HL-60 (cell line): ENCODE results near the gene DLX1.

Experiments
- DNase-seq, 2 experiments: peaks; one replicate each; pipeline ENCODE4 v3.0.0-alpha.2; 2010 to 2020; ENCODE audit warnings: low read depth in 1 of 2, low spot score in 1 of 2
- H3K27ac ChIP-seq: fragments of 250-450 bp; sonication (Bioruptor Pico); replicated peaks from 2 replicates; pipeline ENCODE4 v1.5.1; 2020; ENCODE audit warnings: mild to moderate bottlenecking, moderate library complexity
- H3K27me3 ChIP-seq: fragments of 250-450 bp; sonication (Bioruptor Pico); 2 replicates; pipeline ENCODE4 v1.5.1; 2021; ENCODE audit warnings: mild to moderate bottlenecking, moderate library complexity; ENCODE audit not compliant: insufficient read depth, poor library complexity, severe bottlenecking
- H3K4me3 ChIP-seq: replicated peaks from 2 replicates; pipeline ENCODE4 v1.5.1; 2011; ENCODE audit warnings: mild to moderate bottlenecking, control low read depth, low read length; ENCODE audit not compliant: insufficient read depth
- GABPA ChIP-seq: IDR thresholded peaks from 2 replicates; pipeline ENCODE4 v1.6.1; 2012; ENCODE audit warnings: low read depth
- POLR2AphosphoS5 ChIP-seq: IDR thresholded peaks from 2 replicates; pipeline ENCODE4 v1.6.1; 2012; ENCODE audit warnings: low read depth
- SPI1 ChIP-seq: IDR thresholded peaks from 2 replicates; pipeline ENCODE4 v1.6.1; 2012; ENCODE audit warnings: low read depth, mild to moderate bottlenecking, borderline replicate concordance
- TF ChIP-seq, protein P1 (sequence below): IDR thresholded peaks from 2 replicates; pipeline ENCODE4 v1.6.1; 2012; ENCODE audit warnings: low read depth; ENCODE audit not compliant: insufficient replicate concordance
- TF ChIP-seq, protein P2 (sequence below): IDR thresholded peaks from one replicate; pipeline ENCODE4 v1.5.1; 2011; ENCODE audit warnings: low read length, control low read depth, inconsistent platforms; ENCODE audit not compliant: insufficient read depth

The DLX1 gene

DNA sequence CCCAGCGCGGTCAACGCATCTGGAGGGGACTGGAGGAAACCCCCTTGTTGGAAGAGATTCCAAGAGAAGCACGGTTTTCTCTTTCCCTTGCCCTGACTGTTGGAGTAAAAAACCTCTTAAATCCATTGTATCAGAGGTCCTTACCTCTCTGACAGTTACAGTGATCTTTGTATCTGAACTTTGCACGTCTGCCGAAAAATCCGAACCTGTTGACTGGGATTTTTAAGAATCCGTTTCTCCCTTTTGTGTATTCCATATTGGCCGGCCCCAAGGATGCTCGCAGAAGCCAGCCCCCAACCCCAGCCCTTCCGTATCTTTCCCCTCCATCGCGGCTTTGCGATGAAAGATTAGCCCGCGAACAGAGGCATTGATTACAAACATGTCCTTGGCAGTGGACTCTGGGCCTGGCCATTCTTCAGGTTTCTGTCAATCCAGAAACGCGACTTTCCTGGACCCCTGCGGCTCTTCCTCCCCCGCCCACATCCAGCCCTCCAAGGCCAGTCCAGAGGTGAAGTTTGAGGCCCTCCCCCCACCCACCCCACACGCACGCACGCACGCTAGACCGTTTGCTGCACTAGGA is 4.6 kb upstream of the DLX1 start:
- Histone ChIP-seq H3K27ac (no peak overlapping the region), H3K4me3 (no peak overlapping the region), H3K27me3 (peaks cover 44% of the 10 kb centered on the region)
- DNase-seq, result no peak
- TF ChIP-seq SPI1, result no peak
- no peak for TF ChIP-seq GABPA
- TF ChIP-seq, protein P1, sequence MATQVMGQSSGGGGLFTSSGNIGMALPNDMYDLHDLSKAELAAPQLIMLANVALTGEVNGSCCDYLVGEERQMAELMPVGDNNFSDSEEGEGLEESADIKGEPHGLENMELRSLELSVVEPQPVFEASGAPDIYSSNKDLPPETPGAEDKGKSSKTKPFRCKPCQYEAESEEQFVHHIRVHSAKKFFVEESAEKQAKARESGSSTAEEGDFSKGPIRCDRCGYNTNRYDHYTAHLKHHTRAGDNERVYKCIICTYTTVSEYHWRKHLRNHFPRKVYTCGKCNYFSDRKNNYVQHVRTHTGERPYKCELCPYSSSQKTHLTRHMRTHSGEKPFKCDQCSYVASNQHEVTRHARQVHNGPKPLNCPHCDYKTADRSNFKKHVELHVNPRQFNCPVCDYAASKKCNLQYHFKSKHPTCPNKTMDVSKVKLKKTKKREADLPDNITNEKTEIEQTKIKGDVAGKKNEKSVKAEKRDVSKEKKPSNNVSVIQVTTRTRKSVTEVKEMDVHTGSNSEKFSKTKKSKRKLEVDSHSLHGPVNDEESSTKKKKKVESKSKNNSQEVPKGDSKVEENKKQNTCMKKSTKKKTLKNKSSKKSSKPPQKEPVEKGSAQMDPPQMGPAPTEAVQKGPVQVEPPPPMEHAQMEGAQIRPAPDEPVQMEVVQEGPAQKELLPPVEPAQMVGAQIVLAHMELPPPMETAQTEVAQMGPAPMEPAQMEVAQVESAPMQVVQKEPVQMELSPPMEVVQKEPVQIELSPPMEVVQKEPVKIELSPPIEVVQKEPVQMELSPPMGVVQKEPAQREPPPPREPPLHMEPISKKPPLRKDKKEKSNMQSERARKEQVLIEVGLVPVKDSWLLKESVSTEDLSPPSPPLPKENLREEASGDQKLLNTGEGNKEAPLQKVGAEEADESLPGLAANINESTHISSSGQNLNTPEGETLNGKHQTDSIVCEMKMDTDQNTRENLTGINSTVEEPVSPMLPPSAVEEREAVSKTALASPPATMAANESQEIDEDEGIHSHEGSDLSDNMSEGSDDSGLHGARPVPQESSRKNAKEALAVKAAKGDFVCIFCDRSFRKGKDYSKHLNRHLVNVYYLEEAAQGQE, result no peak
- TF ChIP-seq, protein P2, sequence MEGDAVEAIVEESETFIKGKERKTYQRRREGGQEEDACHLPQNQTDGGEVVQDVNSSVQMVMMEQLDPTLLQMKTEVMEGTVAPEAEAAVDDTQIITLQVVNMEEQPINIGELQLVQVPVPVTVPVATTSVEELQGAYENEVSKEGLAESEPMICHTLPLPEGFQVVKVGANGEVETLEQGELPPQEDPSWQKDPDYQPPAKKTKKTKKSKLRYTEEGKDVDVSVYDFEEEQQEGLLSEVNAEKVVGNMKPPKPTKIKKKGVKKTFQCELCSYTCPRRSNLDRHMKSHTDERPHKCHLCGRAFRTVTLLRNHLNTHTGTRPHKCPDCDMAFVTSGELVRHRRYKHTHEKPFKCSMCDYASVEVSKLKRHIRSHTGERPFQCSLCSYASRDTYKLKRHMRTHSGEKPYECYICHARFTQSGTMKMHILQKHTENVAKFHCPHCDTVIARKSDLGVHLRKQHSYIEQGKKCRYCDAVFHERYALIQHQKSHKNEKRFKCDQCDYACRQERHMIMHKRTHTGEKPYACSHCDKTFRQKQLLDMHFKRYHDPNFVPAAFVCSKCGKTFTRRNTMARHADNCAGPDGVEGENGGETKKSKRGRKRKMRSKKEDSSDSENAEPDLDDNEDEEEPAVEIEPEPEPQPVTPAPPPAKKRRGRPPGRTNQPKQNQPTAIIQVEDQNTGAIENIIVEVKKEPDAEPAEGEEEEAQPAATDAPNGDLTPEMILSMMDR, result no peak
- TF ChIP-seq POLR2AphosphoS5, result no peak

DNA sequence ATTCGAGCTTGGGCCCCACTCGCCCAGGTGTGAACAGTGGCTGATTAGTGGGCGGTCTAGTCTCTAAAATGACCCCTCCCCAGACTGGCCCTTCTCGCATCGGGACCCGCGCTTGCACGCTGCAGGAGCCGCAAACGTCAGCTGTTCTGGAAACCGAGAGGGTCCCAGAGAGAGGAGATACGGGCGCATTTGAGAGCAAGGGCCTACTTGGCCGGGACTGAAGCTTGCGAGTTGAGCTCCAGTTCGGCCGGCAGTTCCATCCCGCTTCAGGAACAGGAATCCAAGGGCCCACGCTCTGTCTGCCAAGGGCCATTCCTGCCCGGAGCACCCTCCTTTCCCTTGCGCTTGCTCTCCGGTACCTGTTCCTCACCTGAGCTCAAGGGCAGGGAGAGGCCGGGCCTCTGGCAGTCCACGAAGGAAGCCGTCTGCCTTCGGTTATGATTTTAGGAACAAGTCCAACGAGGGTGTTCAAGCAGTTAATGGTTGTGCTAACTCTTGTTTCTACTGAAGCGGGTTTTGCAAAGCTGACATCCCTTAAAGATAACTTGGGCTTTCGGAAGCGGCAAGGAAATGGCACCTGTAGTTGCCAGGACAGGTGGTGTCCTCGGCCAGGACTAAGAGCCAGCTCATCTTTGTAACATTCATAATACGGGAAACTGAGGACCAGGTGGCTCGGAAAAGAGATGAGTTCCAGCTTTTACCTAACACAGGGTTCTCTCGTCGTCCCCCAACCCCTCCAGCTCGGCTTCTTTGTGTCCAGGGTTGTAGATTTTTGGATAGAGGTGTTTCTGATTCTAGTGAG is 3.9 kb upstream of the DLX1 start:
- Histone ChIP-seq H3K4me3 (no peak overlapping the region), H3K27me3 (peaks cover 49% of the 10 kb centered on the region), H3K27ac (no peak overlapping the region)
- DNase-seq, result no peak
- TF ChIP-seq GABPA, result no peak
- no peak for TF ChIP-seq POLR2AphosphoS5
- TF ChIP-seq, protein P2, result no peak
- TF ChIP-seq SPI1, result no peak

DNA sequence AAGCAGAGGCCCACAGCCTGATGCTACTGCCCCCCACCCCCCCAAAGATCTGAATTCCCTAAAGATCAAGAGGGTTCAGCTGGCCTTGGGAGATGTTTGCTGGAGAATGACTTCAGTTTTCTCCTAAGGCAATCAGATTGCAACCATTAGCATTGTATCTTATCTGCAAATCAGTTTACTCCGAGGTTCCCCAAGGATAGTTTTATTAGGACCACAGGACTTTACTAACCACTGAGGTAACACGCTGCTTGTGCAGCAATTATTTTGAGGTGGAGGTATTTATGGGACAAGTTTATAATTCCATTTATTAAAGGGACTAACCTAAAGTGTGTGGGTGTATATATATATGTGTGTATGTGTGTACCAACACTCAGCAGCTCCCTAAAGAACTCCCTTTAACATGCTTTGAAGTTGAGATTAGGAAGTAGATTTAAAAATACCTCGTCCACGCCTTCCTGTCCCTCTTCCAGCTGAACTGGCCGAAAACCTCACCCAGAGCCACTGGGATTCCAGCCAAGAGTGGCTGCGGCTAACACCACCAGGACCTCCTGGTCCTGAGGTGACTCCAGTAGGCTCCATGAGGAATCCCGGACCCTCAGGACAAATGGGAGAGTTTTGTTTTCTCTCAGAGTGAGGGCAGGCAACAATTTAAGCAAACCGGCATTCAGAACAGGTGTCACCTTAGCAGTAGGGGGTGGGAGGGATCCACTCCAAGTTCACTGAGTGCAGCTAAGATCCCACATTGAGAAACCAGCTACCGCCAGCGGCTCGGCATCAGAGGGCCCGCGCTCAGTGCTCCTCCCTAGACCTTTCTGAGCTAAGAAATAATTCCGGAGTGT is 3.0 kb upstream of the DLX1 start:
- H3K4me3 ChIP-seq, result no peak overlapping the region
- no peak overlapping the region for H3K27ac ChIP-seq
- H3K27me3 ChIP-seq, result peaks cover 57% of the 10 kb centered on the region
- DNase-seq, result no peak
- TF ChIP-seq, protein P2, result no peak
- TF ChIP-seq, protein P1, result no peak
- no peak for TF ChIP-seq GABPA
- TF ChIP-seq POLR2AphosphoS5, result no peak
- no peak for TF ChIP-seq SPI1
